Tibial nerve (tissue), 4 donors: Measurements from ENCODE around the gene OSM.

Experiments
- EP300 ChIP-seq, 2 donors: sonication (generic); formaldehyde crosslinking; IDR thresholded peaks; one replicate each; pipeline ENCODE4 v1.6.1; 2017; ENCODE audit warnings: antibody characterized with exemption in 2 of 2, mild to moderate bottlenecking in 1 of 2
- POLR2A ChIP-seq, 2 donors: fragments of 450-650 bp; IDR thresholded peaks; one replicate each; pipeline ENCODE4 v1.6.1; 2017; ENCODE audit warnings: antibody characterized with exemption in 2 of 2, mild to moderate bottlenecking in 2 of 2, moderate library complexity in 2 of 2
- TF ChIP-seq, protein P1 (sequence below), 5 experiments: fragments of 200-600 bp in 3 of 5; fragments of 450-650 bp in 2 of 5; sonication (generic) in 3 of 5; IDR thresholded peaks; one replicate each; pipeline ENCODE4 v1.5.1; 2016 to 2019; ENCODE audit warnings: antibody characterized with exemption in 5 of 5, mild to moderate bottlenecking in 3 of 5, moderate library complexity in 2 of 5

- TF ChIP-seq, protein P1, sequence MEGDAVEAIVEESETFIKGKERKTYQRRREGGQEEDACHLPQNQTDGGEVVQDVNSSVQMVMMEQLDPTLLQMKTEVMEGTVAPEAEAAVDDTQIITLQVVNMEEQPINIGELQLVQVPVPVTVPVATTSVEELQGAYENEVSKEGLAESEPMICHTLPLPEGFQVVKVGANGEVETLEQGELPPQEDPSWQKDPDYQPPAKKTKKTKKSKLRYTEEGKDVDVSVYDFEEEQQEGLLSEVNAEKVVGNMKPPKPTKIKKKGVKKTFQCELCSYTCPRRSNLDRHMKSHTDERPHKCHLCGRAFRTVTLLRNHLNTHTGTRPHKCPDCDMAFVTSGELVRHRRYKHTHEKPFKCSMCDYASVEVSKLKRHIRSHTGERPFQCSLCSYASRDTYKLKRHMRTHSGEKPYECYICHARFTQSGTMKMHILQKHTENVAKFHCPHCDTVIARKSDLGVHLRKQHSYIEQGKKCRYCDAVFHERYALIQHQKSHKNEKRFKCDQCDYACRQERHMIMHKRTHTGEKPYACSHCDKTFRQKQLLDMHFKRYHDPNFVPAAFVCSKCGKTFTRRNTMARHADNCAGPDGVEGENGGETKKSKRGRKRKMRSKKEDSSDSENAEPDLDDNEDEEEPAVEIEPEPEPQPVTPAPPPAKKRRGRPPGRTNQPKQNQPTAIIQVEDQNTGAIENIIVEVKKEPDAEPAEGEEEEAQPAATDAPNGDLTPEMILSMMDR (IDR thresholded peaks at IDR 0.05) = no peak
- TF ChIP-seq EP300 (IDR thresholded peaks at IDR 0.05) (no peak), POLR2A (IDR thresholded peaks at IDR 0.05) (no peak)
Measured at GRCh38 chr22:30265131-30265720, 1.4 kb downstream of the OSM start.
